CD4-positive, alpha-beta T cell treated with Interleukin-2 at 100 ng/mL for 4 hours (primary cell): Measurements from ENCODE around the gene TRMT10B.
"Not testable (repeated sequence)": the region's sequence is repeated elsewhere in the genome, so short reads cannot be mapped to it uniquely, and the experiment has no call there.

ENCODE experiments used
- DNase-seq: peaks from one replicate; pipeline ENCODE4 v3.0.0-alpha.2; 2020; ENCODE audit warnings: low spot score

Gene TRMT10B

GRCh38 chr9:37800631-37801286 lies 47.2 kb downstream of the TRMT10B start, which contains the start of gene DCAF10:
TSS of gene DCAF10 (plus strand) at chr9:37800797. CDS start at chr9:37800867, 70 bp downstream.
- peak; percentile 89 for DNase-seq

- DNase-seq: peak; percentile 2
These were observed 47.8 kb downstream of the TRMT10B start for GRCh38 chr9:37801287-37801850.

GRCh38 chr9:37801959-37802711 lies 48.5 kb downstream of the TRMT10B start:
- DNase-seq: no peak

- no peak for DNase-seq
These were observed 52.7 kb downstream of the TRMT10B start for GRCh38 chr9:37806271-37806670.

- DNase-seq: not testable (repeated sequence)
These were observed 56.1 kb downstream of the TRMT10B start for GRCh38 chr9:37809676-37810075.

GRCh38 chr9:37811906-37812476 lies 58.4 kb downstream of the TRMT10B start:
- no peak for DNase-seq

- no peak for DNase-seq
These were observed 59.3 kb downstream of the TRMT10B start for GRCh38 chr9:37812773-37813379.

- no peak for DNase-seq
These were observed 65.2 kb downstream of the TRMT10B start for GRCh38 chr9:37818849-37819248.

- DNase-seq: no peak
These were observed 66.5 kb downstream of the TRMT10B start for GRCh38 chr9:37820142-37820541.

GRCh38 chr9:37825174-37825573 lies 71.6 kb downstream of the TRMT10B start:
- not testable (repeated sequence) for DNase-seq

- no peak for DNase-seq
These were observed 74.0 kb downstream of the TRMT10B start for GRCh38 chr9:37827483-37828165.
